ENCODE results near the gene POLE3. TPM values are rescaled to one million over a fixed set of nuclear protein-coding genes. Genes with fewer than 3 reads are reported as not detected.
"Not testable (repeated sequence)": the region's sequence is repeated elsewhere in the genome, so short reads cannot be mapped to it uniquely, and the experiment has no call there.

Gene POLE3
- total RNA-seq, 1 donor from 2014 or later = 77.1 TPM

GRCh38 chr9:113379094-113379828 lies 31.2 kb downstream of the POLE3 start:
- intact Hi-C loops (cut with micrococcal nuclease) = not testable (repeated sequence)

DNA sequence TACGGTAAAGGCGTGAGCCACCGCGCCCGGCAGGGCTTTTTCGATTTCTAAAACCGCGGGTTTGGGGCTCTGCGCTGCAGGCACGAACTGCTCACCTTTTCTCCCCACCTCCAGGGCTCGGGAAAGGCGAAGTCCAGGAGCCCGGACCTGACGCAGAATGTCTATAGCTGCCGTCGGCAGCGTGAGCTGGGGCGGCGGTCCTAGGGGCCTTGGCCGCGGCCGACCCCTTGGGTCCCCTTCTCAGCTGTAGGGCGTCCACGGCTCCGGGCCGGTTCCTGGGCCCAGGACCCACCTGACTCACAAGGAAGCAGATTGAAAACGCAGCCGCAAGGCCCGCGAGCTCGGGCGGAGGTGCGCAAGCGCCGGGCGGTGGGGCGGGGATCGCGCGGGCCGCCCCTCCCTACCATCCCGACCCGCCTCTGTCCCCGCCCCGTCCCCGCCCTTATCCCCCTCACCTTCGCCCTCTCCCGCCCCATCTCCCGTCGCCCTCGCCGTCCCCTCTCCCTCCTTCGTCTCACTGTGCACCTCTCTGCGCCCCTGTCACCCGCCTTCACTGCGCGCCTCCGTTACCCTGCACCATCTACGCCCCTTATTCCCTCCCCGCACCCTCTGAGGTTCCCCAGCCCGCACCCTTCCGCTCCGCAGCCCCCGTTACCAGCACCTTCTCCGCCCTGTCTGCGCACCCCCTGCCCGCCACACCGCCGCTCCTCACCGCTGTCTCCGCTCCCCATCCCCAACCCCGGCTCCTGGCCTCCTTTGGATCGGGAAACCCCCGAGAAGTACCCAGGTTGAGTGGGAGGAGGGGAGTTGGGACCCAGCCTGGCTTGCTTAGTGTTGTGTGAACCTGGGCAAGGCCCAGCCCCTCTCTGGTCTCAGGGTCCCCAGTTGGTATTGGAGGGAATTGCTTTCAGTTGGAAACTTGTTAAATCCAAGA lies 33.6 kb downstream of the POLE3 start, which contains the start of gene HDHD3:
Gene HDHD3 (minus strand): TSS at position 353 of the 934 bp plus-strand sequence. CDS start 2,632 bp downstream, outside the sequence.
- intact Hi-C loops (cut with micrococcal nuclease) = loop anchor here (1.0 kb wide), 8 partner anchors 24 to 156 kb away; partner anchors contain the start of genes ALAD, C9orf43, CDC26 and FKBP15

DNA sequence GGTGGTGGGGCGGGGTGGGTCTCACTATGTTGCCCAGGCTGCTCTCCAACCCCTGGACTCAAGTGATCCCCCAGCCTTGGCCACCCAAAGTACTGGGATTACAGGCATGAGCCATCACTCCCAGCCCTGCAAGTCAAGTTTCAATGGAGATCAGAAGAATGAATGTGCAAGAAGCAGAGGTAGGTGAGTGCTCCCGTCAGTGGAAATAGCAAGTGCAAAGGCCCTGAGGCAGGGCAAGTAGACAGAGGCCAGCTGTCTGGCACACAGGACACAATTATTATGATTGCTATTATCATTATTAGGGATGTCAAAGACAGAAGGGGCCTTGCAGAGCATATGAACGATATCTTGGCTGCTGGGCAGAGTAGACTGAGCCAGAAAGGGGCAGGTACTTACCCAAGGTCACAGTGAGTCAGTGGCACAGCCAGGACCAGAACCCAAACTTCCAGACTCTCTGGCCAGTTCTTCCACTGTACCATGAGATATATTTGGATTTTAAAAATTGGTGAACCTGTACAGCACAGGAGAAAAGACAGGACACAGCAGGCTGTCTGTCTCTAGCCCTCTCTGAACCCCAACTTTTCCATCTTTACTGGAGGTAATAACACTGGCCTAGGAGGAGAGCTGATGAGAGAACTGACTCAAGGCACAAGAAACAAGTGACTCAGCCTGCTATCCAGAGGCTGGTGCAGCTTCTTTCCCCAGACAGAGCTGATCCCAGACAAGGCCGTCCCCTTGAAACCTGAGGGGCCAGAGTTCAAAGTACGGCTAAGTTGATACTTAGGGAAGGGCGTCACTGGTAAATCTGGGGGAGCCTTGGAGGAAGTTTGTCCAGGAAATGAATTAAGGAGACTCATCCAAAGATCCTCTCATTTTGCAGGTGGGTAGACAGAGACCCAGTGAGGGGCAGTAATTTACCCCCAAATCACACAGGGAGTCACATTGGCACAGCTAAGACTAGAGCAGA lies 35.1 kb downstream of the POLE3 start:
- intact Hi-C loops (cut with micrococcal nuclease) = loop anchor here (1.0 kb wide), 4 partner anchors 24 to 142 kb away; partner anchors contain the start of gene WDR31

- intact Hi-C loops (cut with micrococcal nuclease) = no loop called here
Measured at GRCh38 chr9:113373676-113374392, 36.6 kb downstream of the POLE3 start.

DNA sequence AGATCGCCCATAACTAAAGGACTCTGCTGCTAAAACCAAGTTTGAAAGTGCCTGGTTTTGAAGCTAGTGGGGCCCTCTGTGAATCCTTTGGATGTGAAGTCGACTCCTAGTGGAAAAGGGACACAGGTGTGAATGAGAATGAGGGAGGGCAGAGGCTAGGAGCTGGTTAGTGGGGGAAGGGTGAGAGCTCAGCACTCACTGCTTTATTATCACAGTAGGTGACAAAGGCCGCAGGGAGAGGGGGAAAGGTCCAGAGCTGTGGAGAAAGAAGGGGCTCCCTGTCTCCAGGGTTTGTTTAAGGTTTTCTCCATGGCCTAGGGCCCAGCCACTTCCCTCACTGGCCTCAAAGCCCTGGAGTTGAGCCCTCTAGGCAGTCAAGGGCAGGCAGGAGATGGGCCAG lies 37.2 kb downstream of the POLE3 start:
- intact Hi-C loops (cut with micrococcal nuclease) = no loop called here

GRCh38 chr9:113372059-113372458 lies 38.4 kb downstream of the POLE3 start:
- intact Hi-C loops (cut with micrococcal nuclease) = no loop called here

DNA sequence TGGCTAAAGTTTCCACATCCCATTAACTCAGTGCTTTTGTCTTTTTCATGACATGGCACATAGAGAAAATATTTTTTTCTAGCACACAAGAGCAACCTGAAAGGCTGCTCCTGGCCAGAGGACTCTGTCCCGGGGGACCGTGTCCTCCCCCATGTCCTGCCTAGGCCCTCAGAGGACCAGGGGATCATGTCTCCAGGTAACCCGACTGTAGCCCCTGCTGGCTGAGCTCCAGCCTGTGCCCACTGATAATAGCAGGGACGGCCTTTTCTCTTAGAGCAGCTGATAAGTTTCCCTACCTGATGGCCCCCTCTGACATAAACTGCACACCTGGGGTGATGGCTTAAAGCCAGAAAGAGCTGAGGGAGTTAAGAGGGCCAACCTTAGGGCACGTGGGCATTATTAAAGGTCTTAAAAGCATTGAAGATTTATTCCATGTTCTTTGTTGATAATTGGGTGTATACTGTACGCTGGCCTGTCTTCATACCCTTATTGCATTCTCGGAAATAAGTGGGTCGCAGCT lies 39.6 kb downstream of the POLE3 start:
- intact Hi-C loops (cut with micrococcal nuclease) = no loop called here

GRCh38 chr9:113369855-113370140 lies 40.7 kb downstream of the POLE3 start:
- intact Hi-C loops (cut with micrococcal nuclease) = no loop called here

DNA sequence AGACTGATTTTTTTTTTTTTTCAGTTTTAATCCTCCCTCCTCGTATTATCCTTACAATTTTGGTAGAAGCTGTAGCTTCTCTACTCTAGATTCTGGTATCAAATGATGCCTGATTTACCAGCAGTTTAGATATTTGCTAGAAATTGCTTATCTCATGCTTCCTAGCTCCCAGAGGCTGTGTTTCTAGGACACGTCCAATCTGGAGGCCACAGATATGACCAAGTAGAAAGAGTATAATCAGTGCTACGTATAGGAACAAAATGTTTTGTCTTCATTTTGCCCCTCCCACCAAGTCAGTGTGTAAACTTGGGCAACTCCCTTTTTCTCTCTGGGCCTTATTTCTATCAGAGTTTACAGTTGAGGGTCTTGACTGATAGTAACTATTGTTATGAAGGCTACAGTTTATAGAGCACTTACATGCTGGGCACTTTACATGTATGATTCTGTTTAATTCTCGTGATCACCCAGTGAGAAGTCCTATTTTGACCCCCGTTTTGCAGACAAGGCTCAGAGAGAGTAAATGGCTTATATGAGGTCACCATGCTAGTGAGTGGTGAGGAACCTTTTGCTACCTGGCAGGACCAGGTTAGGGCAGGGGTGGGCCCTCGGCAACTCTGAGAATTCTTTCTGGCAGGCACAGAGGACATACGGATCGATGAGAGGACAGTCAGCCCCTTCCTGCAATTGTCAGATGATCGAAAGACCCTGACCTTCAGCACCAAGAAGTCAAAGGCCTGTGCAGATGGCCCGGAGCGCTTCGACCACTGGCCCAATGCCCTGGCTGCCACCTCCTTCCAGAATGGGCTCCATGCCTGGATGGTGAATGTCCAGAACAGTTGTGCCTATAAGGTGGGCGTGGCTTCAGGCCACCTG lies 41.3 kb downstream of the POLE3 start:
- intact Hi-C loops (cut with micrococcal nuclease) = no loop called here

GRCh38 chr9:113368348-113368981 lies 42.0 kb downstream of the POLE3 start:
- intact Hi-C loops (cut with micrococcal nuclease) = no loop called here

- intact Hi-C loops (cut with micrococcal nuclease) = not testable (repeated sequence)
Measured at GRCh38 chr9:113365652-113366051, 44.8 kb downstream of the POLE3 start.

DNA sequence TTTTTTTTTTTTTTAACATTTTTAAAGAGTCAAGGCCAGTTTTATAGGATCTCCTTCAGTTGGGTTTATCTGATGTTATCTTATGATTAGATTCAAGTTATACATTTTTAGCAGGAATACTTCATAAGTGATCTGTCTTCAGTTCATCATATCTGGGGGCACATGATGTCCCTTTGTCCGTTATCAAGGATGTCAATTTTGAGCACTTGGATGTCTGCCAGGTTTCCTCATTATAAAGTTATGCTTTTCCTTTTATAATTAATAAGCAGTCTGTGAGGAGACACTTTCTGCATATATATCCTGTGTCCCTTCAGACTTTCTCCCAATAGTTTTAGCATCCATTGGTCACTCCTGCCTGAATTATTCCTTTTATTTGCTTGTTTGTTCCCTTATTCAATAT lies 45.5 kb downstream of the POLE3 start:
- intact Hi-C loops (cut with micrococcal nuclease) = no loop called here

DNA sequence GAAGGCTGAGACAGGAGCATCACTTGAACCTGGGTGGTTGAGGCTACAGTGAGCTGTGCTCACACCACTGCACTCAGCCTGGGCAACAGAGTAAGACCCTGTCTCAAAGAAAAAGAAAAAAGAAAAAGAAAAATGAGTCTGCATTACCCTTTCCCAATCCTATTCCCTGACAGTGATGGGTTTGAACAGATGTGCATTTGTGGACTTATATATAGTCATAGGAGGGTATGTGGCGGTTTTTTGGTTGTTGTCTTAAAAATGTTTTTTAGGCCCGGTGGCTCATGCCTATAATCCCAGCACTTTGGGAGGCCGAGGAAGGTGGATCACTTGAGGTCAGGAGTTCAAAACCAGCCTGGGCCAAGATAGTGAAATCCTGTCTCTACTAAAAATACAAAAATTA lies 47.1 kb downstream of the POLE3 start:
- intact Hi-C loops (cut with micrococcal nuclease) = no loop called here

GRCh38 chr9:113361304-113362018 lies 49.0 kb downstream of the POLE3 start:
- intact Hi-C loops (cut with micrococcal nuclease) = no loop called here

GRCh38 chr9:113360242-113360842 lies 50.1 kb downstream of the POLE3 start:
- intact Hi-C loops (cut with micrococcal nuclease) = no loop called here

DNA sequence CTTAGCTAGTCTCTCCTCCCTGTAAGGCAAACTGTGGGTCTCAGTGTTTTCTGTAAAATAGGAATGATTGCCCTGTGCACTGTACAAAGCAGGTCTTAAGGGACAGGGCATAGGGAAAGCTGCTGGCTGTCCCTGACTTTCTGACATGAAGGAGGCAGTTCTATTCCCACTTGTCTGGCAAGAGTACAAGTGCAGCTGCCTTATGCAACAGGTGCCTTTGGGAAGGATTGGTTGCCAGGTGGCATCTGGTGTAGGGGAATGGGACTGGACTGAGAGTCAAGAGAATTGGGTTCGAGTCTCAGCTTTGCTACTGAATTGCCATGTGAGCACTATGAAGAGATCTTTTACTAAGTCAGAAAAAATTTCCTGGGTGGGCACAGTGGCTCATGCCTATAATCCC lies 51.1 kb downstream of the POLE3 start:
- intact Hi-C loops (cut with micrococcal nuclease) = no loop called here

Data from T-helper 1 cell treated with Interleukin-12 subunit alpha and Interleukin-12 subunit beta and Interleukin-4 antibody, amounts not matched to agents 30 ng/mL and 1 ng/mL, for 36 hours (primary cell).